ENCODE data around the gene TBC1D21. TPM values are rescaled to one million over a fixed set of nuclear protein-coding genes. Genes with fewer than 3 reads are reported as not detected.

Gene TBC1D21
- total RNA-seq, 1 experiment from 2014 or later, result not detected

GRCh38 chr15:73858062-73858461, 15.3 kb upstream of the TBC1D21 start:
- no peak for DNase-seq (ENCODE audit: low spot score)

DNA sequence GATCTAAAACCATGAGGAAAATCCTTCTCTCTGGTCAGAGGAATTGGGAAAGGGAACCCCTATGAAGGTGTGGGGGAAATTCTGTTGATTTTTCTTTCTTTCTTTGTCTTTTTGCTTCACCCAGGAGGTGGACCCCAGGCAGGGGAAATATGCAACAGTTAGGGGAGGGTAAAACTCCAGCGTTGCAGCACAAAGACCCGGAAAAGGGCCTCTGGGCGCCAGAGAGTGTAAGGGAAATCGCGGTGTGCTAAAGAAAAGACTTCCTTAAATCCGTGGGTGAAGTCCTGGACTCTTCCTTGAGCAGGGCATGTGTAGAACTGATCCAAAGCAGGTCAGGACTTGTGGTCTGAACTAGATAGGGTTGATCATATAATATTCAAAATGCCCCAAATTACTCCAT, 11.1 kb upstream of the TBC1D21 start:
- DNase-seq (ENCODE audit: low spot score), result no peak

DNA sequence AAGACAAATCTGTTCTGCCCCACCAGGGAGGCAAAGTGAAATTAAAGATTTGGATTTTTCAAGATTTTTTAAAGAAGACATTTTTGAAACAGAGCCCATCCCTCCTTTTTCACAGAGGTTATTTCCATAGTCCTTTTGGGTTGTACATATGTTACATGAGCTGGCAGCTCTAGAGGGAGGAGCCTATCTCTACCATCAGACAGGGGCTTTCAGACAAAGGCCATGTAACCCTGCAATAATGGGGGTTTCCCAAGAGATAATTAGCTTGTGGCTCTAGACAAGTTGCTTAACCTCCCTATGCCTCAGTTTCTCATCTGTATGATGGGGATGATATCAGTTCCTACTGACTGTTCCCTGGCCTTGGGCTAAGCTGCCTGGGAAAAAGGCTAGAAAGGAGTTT, 8.0 kb upstream of the TBC1D21 start:
- DNase-seq (ENCODE audit: low spot score), result no peak

DNA sequence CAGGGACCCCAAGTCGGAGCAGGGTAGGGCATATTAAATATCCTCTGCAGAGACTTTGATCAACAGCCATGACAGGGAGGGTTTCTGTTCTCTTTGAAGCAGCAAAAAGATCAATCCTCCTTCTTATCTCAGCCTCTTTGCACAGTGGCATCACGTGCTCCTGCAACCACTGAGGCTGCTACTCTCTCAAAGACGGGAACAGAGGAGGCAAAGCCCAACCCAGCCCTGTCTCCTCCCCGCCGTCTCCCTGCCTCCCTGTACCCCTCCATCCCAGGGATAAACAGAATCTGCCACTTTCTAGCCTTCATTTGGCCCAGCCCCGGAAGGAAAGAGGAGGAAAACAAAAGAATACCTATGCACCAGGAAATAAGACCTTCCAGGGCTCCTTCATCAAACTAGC, 7.5 kb upstream of the TBC1D21 start:
- DNase-seq (ENCODE audit: low spot score), result no peak

DNA sequence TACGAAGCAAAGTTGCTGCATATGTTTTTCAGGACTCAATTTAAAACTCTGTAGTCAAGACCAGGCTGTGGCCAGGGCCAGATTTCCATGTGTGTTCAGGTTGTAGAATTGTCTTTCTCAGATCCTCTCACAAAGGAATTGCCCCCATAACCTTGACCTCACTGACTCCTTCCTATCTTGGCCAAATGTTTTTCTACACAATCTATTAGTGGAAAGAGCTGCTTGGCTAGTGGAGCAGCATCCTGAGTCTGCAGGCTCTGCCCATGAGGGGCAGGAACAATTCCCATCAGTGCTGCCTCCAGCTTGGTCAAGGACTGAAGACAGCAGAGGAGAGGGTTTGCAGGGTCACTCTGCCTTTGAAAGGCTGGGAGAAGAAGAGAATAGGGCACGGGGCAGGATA, 6.9 kb upstream of the TBC1D21 start:
- DNase-seq (ENCODE audit: low spot score), result no peak

- DNase-seq (ENCODE audit: low spot score), result no peak
These were observed 6.4 kb upstream of the TBC1D21 start for GRCh38 chr15:73866881-73867410.

GRCh38 chr15:73867426-73867825, 5.9 kb upstream of the TBC1D21 start:
- DNase-seq (ENCODE audit: low spot score), result no peak

DNA sequence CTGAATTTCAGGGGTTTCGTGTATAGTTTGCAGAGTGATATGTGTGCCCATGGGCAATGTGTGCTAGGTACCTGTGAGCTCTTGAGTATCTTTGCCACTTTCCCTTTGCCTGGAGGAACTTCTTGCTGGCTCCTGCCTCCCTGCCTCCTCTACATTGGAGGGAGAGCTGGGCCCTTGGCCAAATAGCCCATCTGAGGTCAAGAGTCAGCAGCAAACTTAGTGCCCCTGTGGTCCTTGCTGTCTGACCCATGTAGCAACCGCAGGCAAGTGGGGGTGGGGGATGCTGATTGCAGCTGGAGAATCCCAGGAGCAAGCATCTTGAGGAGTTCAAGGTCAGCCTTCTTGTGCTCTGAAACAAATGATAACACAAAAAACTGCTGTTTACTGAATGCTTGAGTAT, 5.4 kb upstream of the TBC1D21 start:
- no peak for DNase-seq (ENCODE audit: low spot score)

- DNase-seq (ENCODE audit: low spot score), result no peak
These were observed 4.0 kb upstream of the TBC1D21 start for GRCh38 chr15:73869216-73869995.

- no peak for DNase-seq (ENCODE audit: low spot score)
These were observed 2.5 kb upstream of the TBC1D21 start for GRCh38 chr15:73870700-73871408.

- no peak for DNase-seq (ENCODE audit: low spot score)
These were observed 1.0 kb upstream of the TBC1D21 start for GRCh38 chr15:73872346-73872745.

GRCh38 chr15:73873889-73874511, 636 bp downstream of the TBC1D21 start:
- DNase-seq (ENCODE audit: low spot score), result peak; percentile 39

- no peak for DNase-seq (ENCODE audit: low spot score)
These were observed 6.1 kb downstream of the TBC1D21 start for GRCh38 chr15:73879426-73879825.

- no peak for DNase-seq (ENCODE audit: low spot score)
These were observed 8.4 kb downstream of the TBC1D21 start for GRCh38 chr15:73881579-73882320.

DNA sequence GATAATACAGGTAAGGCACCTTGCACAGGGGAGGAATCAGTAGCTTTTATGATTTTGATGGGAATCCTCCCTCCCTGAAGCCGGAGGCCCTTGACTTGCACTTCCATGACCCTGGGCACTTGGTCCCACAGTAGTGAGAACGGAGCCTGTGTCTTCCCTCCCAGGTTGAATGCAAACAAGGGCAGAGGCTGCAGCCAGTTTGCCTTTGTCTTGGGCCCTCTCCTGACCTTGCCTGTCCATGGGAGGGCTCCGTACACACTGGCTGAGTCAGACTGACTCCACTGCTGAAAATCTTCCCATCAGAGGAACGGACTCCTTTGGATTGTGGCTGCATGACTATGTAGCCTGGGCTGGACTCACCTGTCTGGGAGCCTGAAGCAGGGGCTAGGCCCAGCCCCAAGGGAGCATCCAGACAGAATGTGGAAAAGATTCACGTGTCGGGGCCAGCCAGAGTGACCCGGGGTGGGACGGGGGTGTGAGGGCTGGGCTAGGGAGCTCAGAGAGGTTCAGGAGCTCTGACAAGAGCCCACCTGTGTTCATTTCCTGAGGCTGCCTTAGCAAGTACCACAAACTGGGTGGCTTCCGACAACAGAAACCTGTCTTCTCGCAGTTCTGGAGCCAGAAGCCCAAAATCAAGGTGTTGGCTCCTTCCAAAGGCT, 9.5 kb downstream of the TBC1D21 start:
- no peak for DNase-seq (ENCODE audit: low spot score)

DNA sequence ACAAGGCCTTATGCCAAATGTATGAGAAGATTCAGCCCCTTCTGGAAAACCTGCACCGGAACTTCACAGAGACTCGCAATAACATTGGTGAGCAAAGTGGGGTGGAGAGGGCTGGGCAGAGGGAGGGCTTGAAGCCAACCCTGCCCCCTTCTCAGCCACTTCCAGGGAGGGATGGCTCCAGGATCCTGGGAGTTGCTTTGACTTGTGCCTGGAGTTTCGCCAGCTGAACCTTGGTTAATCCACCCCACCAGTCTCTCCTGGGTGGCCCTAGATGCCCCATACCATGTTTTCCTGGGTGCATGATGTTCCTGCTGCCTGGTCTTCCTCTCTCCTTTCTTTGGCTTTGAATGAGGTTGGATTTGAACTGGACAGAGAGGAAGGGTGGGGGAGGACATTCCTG, 10.8 kb downstream of the TBC1D21 start:
- no peak for DNase-seq (ENCODE audit: low spot score)

- no peak for DNase-seq (ENCODE audit: low spot score)
These were observed 12.8 kb downstream of the TBC1D21 start for GRCh38 chr15:73885954-73886700.

DNA sequence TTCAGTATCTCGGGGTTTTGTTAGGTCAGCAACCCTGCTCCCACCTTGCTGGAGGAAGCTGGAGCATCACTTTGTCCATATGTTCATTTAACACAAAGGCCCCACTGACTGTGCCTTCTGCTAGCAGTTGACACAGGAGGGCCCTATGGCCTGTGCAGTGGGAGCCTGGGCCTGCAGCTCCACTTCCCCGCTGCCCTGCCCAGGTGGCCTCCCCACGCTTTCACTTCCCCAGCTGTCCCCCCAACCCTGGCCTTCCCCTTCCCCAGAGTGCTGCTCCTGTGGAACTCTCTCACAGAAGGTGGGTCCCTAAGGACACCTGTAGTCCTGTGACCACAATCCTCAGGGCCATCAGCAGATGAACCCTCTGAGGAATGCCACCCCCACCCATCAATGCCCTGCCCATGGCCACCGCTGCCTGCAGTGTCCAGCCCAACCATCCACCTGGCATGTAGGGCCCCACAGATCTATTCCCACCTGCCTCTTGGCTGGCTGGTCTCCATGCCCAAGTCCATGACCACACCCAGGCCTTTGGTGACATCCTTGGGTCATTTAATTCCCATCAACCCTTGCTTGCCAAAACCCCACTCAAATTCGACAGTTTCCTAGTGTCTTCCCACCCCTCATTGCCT, 13.5 kb downstream of the TBC1D21 start:
- no peak for DNase-seq (ENCODE audit: low spot score)

- no peak for DNase-seq (ENCODE audit: low spot score)
These were observed 14.1 kb downstream of the TBC1D21 start for GRCh38 chr15:73887481-73887880.

Data from H4 (cell line).